Liver (tissue), 9 donors: ENCODE measurements around the gene BAIAP3. TPM values are rescaled to one million over a fixed set of nuclear protein-coding genes. Genes with fewer than 3 reads are reported as not detected.

Experiments used
- DNase-seq: peaks from one replicate; pipeline ENCODE4 v3.0.0-alpha.2; 2017; ENCODE audit warnings: low spot score
- H3K27ac ChIP-seq, 2 donors: one replicate each; pipeline ENCODE4 v1.7.0; 2013; ENCODE audit warnings: inconsistent platforms in 2 of 2, low read length in 2 of 2, control low read depth in 1 of 2, low read depth in 1 of 2, mild to moderate bottlenecking in 1 of 2
- H3K27me3 ChIP-seq, 4 donors: one replicate each; pipeline versions ENCODE4 v1.6.1 to v1.7.0; 2013; ENCODE audit warnings: low read length in 3 of 4, inconsistent platforms in 1 of 4, mild to moderate bottlenecking in 1 of 4, moderate library complexity in 1 of 4; ENCODE audit not compliant: control insufficient read depth in 4 of 4, insufficient read depth in 4 of 4
- H3K36me3 ChIP-seq, 4 donors: one replicate each; pipeline versions ENCODE4 v1.6.1 to v1.7.0; 2013; ENCODE audit warnings: low read length in 3 of 4, mild to moderate bottlenecking in 3 of 4, low read depth in 1 of 4, moderate library complexity in 1 of 4; ENCODE audit not compliant: control insufficient read depth in 4 of 4, insufficient read depth in 3 of 4
- H3K4me1 ChIP-seq, 4 donors: one replicate each; pipeline versions ENCODE4 v1.6.1 to v1.7.0; 2013; ENCODE audit warnings: low read length in 3 of 4, mild to moderate bottlenecking in 3 of 4, moderate library complexity in 1 of 4; ENCODE audit not compliant: control insufficient read depth in 4 of 4, insufficient read depth in 4 of 4
- H3K4me3 ChIP-seq, 3 donors: one replicate each; pipeline versions ENCODE4 v1.6.1 to v1.7.0; 2013; ENCODE audit warnings: low read length in 3 of 3, control low read depth in 1 of 3, low read depth in 1 of 3, mild to moderate bottlenecking in 1 of 3
- H3K9ac ChIP-seq, 2 donors: one replicate each; pipeline ENCODE4 v1.7.0; 2013; ENCODE audit warnings: low read length in 2 of 2, mild to moderate bottlenecking in 2 of 2, moderate library complexity in 2 of 2, control low read depth in 1 of 2, low read depth in 1 of 2
- H3K9me3 ChIP-seq, 4 donors: one replicate each; pipeline versions ENCODE4 v1.6.1 to v1.7.0; 2013; ENCODE audit warnings: low read length in 3 of 4; ENCODE audit not compliant: control insufficient read depth in 4 of 4
- ATF3 ChIP-seq: IDR thresholded peaks from 2 replicates; pipeline ENCODE4 v1.6.1; 2016; ENCODE audit warnings: antibody characterized with exemption
- CTCF ChIP-seq: fragments of 150-350 bp; IDR thresholded peaks from 2 replicates; pipeline ENCODE4 v1.5.1; 2017; ENCODE audit warnings: improper control_type of control experiment, low read depth, low read length; ENCODE audit not compliant: missing input control
- EGR1 ChIP-seq, 2 donors: IDR thresholded peaks; 2 replicates each; pipeline ENCODE4 v1.6.1; 2016 to 2018; ENCODE audit warnings: antibody characterized with exemption in 2 of 2, low read depth in 2 of 2
- FOXA1 ChIP-seq: IDR thresholded peaks from 2 replicates; pipeline ENCODE4 v1.6.1; 2016; ENCODE audit warnings: antibody characterized with exemption
- FOXA2 ChIP-seq: IDR thresholded peaks from 2 replicates; pipeline ENCODE4 v1.6.1; 2016; ENCODE audit warnings: antibody characterized with exemption
- GABPA ChIP-seq, 2 donors: IDR thresholded peaks in 1 of 2; conservative IDR thresholded peaks in 1 of 2; 2 replicates each; pipeline ENCODE4 v1.6.1; 2016; ENCODE audit warnings: antibody characterized with exemption in 2 of 2, mild to moderate bottlenecking in 1 of 2, moderate library complexity in 1 of 2
- JUND ChIP-seq, 2 donors: IDR thresholded peaks; 2 replicates each; pipeline ENCODE4 v1.6.1; 2016; ENCODE audit warnings: antibody characterized with exemption in 2 of 2
- MAX ChIP-seq: IDR thresholded peaks from 2 replicates; pipeline ENCODE4 v1.6.1; 2016; ENCODE audit warnings: antibody characterized with exemption
- NR2F2 ChIP-seq: IDR thresholded peaks from 2 replicates; pipeline ENCODE4 v1.6.1; 2016; ENCODE audit warnings: antibody characterized with exemption
- RAD21 ChIP-seq, 2 donors: IDR thresholded peaks; 2 replicates each; pipeline ENCODE4 v1.6.1; 2016; ENCODE audit warnings: antibody characterized with exemption in 2 of 2, mild to moderate bottlenecking in 2 of 2
- REST ChIP-seq: IDR thresholded peaks from 2 replicates; pipeline ENCODE4 v1.6.1; 2016; ENCODE audit warnings: antibody characterized with exemption, mild to moderate bottlenecking
- RXRA ChIP-seq, 2 donors: IDR thresholded peaks; 2 replicates each; pipeline ENCODE4 v1.6.1; 2017 to 2018; ENCODE audit warnings: antibody characterized with exemption in 2 of 2, mild to moderate bottlenecking in 1 of 2
- SP1 ChIP-seq: IDR thresholded peaks from 2 replicates; pipeline ENCODE4 v1.6.1; 2018; ENCODE audit warnings: antibody characterized with exemption, mild to moderate bottlenecking
- TAF1 ChIP-seq: conservative IDR thresholded peaks from 2 replicates; pipeline ENCODE4 v1.6.1; 2016; ENCODE audit warnings: antibody characterized with exemption, mild to moderate bottlenecking
- ZBTB33 ChIP-seq: IDR thresholded peaks from 2 replicates; pipeline ENCODE4 v1.6.1; 2016; ENCODE audit warnings: antibody characterized with exemption
- WGBS: extraction: QIAGEN DNeasy Blood & Tissue Kit; methylation state at CpG from one replicate; pipeline ENCODE4 v1.1.7; 2013; 5-methylcytosine and 5-hydroxymethylcytosine counted together
- polyA plus RNA-seq, 2 donors: library from polyadenylated mRNA; stranded (reverse) in 1 of 2; unstranded in 1 of 2; fragments of 200-250 nt in 1 of 2; fragments of >200 nt in 1 of 2; fragmentation: Nextera tagmentation in 1 of 2; extraction: Ambion mirVana in 1 of 2; gene quantifications; one replicate each; pipeline versions ENCODE4 v1.2.1 to v1.2.3, GENCODE V29; 2013 to 2015
- total RNA-seq, 2 donors: library from RNA; depleted of rRNA; stranded (reverse); fragments of >200 nt; gene quantifications; one replicate each; pipeline ENCODE4 v1.2.3, GENCODE V29; 2014
- donor health status: healthy.
- donor health status: healthy.
- donor health status: healthy.
- donor health status: healthy.
- donor health status: healthy.

The BAIAP3 gene
- total and polyA plus RNA-seq, 4 donors: 1.6 to 3.8 (median 2.6) TPM

- TF ChIP-seq ZBTB33 (no peak), SP1 (no peak)
Observed at GRCh38 chr16:1374418-1375297, 41.2 kb downstream of the BAIAP3 start (continued).

- Histone ChIP-seq H3K4me1 (peaks cover 6 to 19% (median 14%) of the 10 kb centered on the region in 4 donors), H3K27ac (no peak overlapping the region)
Observed at GRCh38 chr16:1375298-1375640, 41.8 kb downstream of the BAIAP3 start.

More at GRCh38 chr16:1375298-1375640, 41.8 kb downstream of the BAIAP3 start:
- Histone ChIP-seq H3K9me3 (no peaks in the 10 kb centered on the region), H3K36me3 (peaks cover 0 to 20% (median 2%) of the 10 kb centered on the region in 4 donors), H3K27me3 (no peaks in the 10 kb centered on the region), H3K4me3 (no peak overlapping the region), H3K9ac (no peak overlapping the region)
- TF ChIP-seq REST (no peak), RXRA (IDR thresholded peaks at IDR 0.05) (no peak), EGR1 (IDR thresholded peaks at IDR 0.05; ENCODE audit: low read depth in 2 of 2) (no peak), RAD21 (IDR thresholded peaks at IDR 0.05) (no peak), CTCF (no peak), NR2F2 (no peak), FOXA1 (no peak), TAF1 (no peak), MAX (no peak), ATF3 (no peak), GABPA (IDR thresholded peaks at IDR 0.05 in 1 of 2, conservative IDR thresholded peaks at IDR 0.05 in 1 of 2) (no peak), SP1 (no peak), JUND (IDR thresholded peaks at IDR 0.05) (no peak), FOXA2 (no peak)
- no peak for DNase-seq
- WGBS: 95% methylated on average over 24 of the region's 24 CpGs
